ENCODE data around the gene PCARE.

- TF ChIP-seq CTCF (conservative IDR thresholded peaks at IDR 0.05 in 1 of 2, IDR thresholded peaks at IDR 0.05 in 1 of 2; ENCODE audit: low read depth in 1 of 2, low read length in 2 of 2): no peak
- TF ChIP-seq EZH2 (IDR thresholded peaks at IDR 0.05; ENCODE audit: low read length, missing control alignments): no peak
These were observed 10.2 kb upstream of the PCARE start for GRCh38 chr2:29084554-29084953.

Data from fibroblast of lung (primary cell).